HL-60 (cell line): Measurements from ENCODE around the gene FHL1.

Experiments used
- DNase-seq, 2 experiments: peaks; one replicate each; pipeline ENCODE4 v3.0.0-alpha.2; 2010 to 2020; ENCODE audit warnings: low read depth in 1 of 2, low spot score in 1 of 2
- H3K27ac ChIP-seq: fragments of 250-450 bp; sonication (Bioruptor Pico); replicated peaks from 2 replicates; pipeline ENCODE4 v1.5.1; 2020; ENCODE audit warnings: mild to moderate bottlenecking, moderate library complexity
- H3K27me3 ChIP-seq: fragments of 250-450 bp; sonication (Bioruptor Pico); 2 replicates; pipeline ENCODE4 v1.5.1; 2021; ENCODE audit warnings: mild to moderate bottlenecking, moderate library complexity; ENCODE audit not compliant: insufficient read depth, poor library complexity, severe bottlenecking
- H3K4me3 ChIP-seq: replicated peaks from 2 replicates; pipeline ENCODE4 v1.5.1; 2011; ENCODE audit warnings: mild to moderate bottlenecking, control low read depth, low read length; ENCODE audit not compliant: insufficient read depth
- CTCF ChIP-seq: IDR thresholded peaks from one replicate; pipeline ENCODE4 v1.5.1; 2011; ENCODE audit warnings: low read length, control low read depth, inconsistent platforms; ENCODE audit not compliant: insufficient read depth
- GABPA ChIP-seq: IDR thresholded peaks from 2 replicates; pipeline ENCODE4 v1.6.1; 2012; ENCODE audit warnings: low read depth
- POLR2AphosphoS5 ChIP-seq: IDR thresholded peaks from 2 replicates; pipeline ENCODE4 v1.6.1; 2012; ENCODE audit warnings: low read depth
- REST ChIP-seq: IDR thresholded peaks from 2 replicates; pipeline ENCODE4 v1.6.1; 2012; ENCODE audit warnings: low read depth; ENCODE audit not compliant: insufficient replicate concordance
- SPI1 ChIP-seq: IDR thresholded peaks from 2 replicates; pipeline ENCODE4 v1.6.1; 2012; ENCODE audit warnings: low read depth, mild to moderate bottlenecking, borderline replicate concordance

FHL1 gene

GRCh38 chrX:136194536-136194935, 47.2 kb downstream of the FHL1 start:
- no peak for DNase-seq
- Histone ChIP-seq H3K4me3 (no peak overlapping the region), H3K27me3 (no peaks in the 10 kb centered on the region), H3K27ac (no peak overlapping the region)
- TF ChIP-seq SPI1 (no peak), CTCF (no peak), GABPA (no peak), POLR2AphosphoS5 (no peak), REST (no peak)

- no peak for DNase-seq
- TF ChIP-seq CTCF: no peak
- no peak for TF ChIP-seq POLR2AphosphoS5
- TF ChIP-seq GABPA: no peak
- no peak for TF ChIP-seq REST
- no peak for TF ChIP-seq SPI1
- H3K27ac ChIP-seq: no peak overlapping the region
- no peaks in the 10 kb centered on the region for H3K27me3 ChIP-seq
- H3K4me3 ChIP-seq: no peak overlapping the region
Observed at GRCh38 chrX:136195247-136195646, 47.9 kb downstream of the FHL1 start.

GRCh38 chrX:136196691-136197155, 49.4 kb downstream of the FHL1 start:
- H3K27ac ChIP-seq: no peak overlapping the region
- TF ChIP-seq POLR2AphosphoS5: no peak
- TF ChIP-seq REST: no peak
- TF ChIP-seq CTCF: no peak
- no peak for DNase-seq
- H3K27me3 ChIP-seq: no peaks in the 10 kb centered on the region
- H3K4me3 ChIP-seq: no peak overlapping the region
